ENCODE data around the gene ITPK1.
"Not testable (repeated sequence)": the region's sequence is repeated elsewhere in the genome, so short reads cannot be mapped to it uniquely, and the experiment has no call there.

GRCh38 chr14:93136508-93136907 is 20.8 kb upstream of the ITPK1 start:
- TF ChIP-seq, protein P1, sequence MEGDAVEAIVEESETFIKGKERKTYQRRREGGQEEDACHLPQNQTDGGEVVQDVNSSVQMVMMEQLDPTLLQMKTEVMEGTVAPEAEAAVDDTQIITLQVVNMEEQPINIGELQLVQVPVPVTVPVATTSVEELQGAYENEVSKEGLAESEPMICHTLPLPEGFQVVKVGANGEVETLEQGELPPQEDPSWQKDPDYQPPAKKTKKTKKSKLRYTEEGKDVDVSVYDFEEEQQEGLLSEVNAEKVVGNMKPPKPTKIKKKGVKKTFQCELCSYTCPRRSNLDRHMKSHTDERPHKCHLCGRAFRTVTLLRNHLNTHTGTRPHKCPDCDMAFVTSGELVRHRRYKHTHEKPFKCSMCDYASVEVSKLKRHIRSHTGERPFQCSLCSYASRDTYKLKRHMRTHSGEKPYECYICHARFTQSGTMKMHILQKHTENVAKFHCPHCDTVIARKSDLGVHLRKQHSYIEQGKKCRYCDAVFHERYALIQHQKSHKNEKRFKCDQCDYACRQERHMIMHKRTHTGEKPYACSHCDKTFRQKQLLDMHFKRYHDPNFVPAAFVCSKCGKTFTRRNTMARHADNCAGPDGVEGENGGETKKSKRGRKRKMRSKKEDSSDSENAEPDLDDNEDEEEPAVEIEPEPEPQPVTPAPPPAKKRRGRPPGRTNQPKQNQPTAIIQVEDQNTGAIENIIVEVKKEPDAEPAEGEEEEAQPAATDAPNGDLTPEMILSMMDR (IDR thresholded peaks at IDR 0.05) = not testable (repeated sequence)
- TF ChIP-seq POLR2A, POLR2AphosphoS5, EP300 (IDR thresholded peaks at IDR 0.05): not testable (repeated sequence)

Data from stomach (tissue), 4 donors.